ENCODE data around the gene TRABD2B. TPM values are rescaled to one million over a fixed set of nuclear protein-coding genes. Genes with fewer than 3 reads are reported as not detected.

The TRABD2B gene
- total RNA-seq, 4 donors from 2014 or later: 0.63 to 3.1 (median 1.7) TPM

DNA sequence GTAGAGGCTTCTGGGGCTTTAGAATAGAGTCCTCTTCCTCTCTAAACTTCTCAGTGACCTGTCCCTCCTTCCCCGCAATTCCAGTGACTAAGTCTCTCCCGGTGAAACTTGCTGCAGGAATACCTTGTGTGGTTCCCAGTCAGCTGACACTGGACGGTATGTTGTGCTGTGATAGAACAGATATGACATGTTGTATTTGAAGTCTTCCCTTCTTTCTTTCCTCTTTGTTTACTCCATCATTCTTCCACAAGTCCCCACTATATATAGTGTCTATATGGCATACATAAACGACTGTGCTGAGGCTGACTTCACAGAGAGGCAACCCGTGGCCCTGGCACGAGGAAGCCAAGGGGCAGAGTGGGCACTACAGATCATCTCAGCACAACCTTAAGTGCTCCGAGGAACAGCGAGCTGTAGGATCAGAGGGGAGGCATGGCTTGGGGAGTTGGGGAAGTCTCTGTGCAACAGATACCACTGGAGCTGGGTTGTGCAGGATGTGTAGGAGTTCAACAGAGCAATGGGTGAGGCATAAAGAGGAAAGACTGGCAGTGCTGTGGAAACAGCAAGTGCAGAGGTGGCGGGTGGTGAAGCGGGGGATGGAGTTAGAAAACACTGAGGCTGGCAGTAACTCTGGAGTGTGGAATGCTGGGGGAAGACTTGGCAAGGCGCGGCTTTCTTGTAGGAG lies 237.8 kb downstream of the TRABD2B start:
- DNase-seq (ENCODE audit: low spot score in 2 of 2): peak in 1 of 2 donors; percentile 67
- TF ChIP-seq POLR2A (IDR thresholded peaks at IDR 0.05): no peak
- no peak overlapping the region for H3K4me3 ChIP-seq (ENCODE audit: low read depth, poor library complexity, severe bottlenecking)
- WGBS, 2 donors: 87 to 92% methylated on average over 12 of the region's 12 CpGs
- intact Hi-C loops (cut with DNase I; ENCODE audit: low total_unique reads): no loop called here

DNA sequence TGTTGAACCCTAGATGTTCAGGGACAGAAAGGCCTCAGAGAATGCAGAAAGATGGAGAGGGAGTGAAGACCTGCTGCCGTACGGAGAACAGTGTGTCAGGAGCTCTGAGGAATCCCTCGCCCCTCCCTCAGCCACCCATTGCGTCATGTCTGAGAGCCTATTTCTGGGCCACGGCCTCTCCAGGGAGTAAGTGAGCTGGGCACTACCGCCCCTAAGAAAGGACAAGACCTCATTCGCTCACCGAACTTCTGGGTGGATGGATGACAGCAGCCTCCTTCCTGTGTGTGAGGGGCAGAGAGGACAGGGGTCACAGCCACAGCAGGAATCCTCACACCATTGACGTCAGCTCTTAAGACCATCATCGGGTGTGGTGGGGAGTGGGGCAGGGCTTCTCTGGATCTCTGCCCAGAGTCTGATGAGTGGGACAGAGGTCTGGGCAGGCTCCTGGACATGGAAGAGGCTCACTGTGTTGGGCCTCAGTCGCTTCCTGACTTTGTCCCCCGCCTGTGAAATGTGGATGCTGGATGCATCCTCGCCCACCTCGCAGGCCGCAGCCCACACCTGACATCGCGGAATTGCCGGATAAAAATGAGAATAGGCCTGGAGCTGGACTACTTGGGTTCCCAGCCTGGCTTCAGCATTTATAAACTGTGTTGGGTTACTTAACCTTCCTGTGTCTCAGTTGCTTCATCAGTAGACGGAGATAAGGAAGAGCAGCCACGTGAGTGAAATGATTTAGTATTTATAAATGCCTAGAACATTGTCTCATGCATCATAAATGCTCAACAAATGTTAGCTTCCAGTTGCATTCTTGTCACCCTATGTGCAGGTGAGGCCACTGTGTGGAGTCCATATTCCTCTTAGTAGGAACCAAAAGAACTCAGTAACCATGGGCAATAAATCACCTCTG lies 238.6 kb downstream of the TRABD2B start:
- H3K4me3 ChIP-seq (ENCODE audit: low read depth, poor library complexity, severe bottlenecking): no peak overlapping the region
- 77 to 82% methylated on average over 16 to 20 of the region's 20 CpGs for WGBS, 2 donors
- intact Hi-C loops (cut with DNase I; ENCODE audit: low total_unique reads): no loop called here
- DNase-seq (ENCODE audit: low spot score in 2 of 2): peak in 1 of 2 donors; percentile 84
- TF ChIP-seq, protein P1, sequence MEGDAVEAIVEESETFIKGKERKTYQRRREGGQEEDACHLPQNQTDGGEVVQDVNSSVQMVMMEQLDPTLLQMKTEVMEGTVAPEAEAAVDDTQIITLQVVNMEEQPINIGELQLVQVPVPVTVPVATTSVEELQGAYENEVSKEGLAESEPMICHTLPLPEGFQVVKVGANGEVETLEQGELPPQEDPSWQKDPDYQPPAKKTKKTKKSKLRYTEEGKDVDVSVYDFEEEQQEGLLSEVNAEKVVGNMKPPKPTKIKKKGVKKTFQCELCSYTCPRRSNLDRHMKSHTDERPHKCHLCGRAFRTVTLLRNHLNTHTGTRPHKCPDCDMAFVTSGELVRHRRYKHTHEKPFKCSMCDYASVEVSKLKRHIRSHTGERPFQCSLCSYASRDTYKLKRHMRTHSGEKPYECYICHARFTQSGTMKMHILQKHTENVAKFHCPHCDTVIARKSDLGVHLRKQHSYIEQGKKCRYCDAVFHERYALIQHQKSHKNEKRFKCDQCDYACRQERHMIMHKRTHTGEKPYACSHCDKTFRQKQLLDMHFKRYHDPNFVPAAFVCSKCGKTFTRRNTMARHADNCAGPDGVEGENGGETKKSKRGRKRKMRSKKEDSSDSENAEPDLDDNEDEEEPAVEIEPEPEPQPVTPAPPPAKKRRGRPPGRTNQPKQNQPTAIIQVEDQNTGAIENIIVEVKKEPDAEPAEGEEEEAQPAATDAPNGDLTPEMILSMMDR (IDR thresholded peaks at IDR 0.05): no peak
- TF ChIP-seq POLR2A (IDR thresholded peaks at IDR 0.05): no peak

DNA sequence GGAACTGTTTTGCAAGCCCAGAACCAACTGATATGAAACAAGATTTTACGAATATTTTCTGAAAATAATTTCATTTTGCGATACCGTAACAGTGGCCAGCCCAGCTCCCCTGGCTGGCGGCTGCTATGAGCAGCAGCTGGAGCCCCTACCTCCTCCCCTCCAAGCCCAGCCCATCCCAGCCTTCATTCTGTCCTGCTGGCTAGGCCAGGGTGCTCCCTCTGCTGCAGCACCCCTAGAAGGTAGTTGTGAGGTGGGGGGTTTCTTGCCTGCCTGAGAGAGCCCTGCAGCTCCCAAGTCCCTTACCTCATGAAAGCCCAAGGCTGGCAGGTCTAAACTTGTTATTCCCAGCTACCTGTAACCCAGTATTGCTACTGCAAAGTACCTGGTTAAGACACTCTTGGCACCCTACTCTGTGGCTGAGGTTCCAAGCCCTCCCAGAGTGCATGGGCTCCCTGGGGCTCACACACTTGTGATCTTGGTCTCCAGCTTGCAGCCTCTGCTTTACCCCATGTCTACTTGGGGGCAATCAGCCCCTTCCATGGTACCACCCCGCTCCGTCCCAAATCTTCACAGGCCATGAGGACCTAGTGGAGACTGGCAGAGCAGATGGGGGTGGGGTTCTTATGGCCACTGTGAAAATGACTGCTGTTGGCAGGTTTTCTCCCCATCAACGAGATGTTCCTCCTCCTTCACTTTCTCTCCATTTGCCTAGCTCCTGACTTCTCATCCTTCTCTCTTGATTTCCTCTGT lies 239.8 kb downstream of the TRABD2B start:
- 83 to 87% methylated on average over 7 of the region's 7 CpGs for WGBS, 2 donors
- intact Hi-C loops (cut with DNase I; ENCODE audit: low total_unique reads): no loop called here
- no peak overlapping the region for H3K4me3 ChIP-seq (ENCODE audit: low read depth, poor library complexity, severe bottlenecking)
- no peak for TF ChIP-seq POLR2A (IDR thresholded peaks at IDR 0.05)
- TF ChIP-seq, protein P1 (IDR thresholded peaks at IDR 0.05): no peak
- peak in 1 of 2 donors; percentile 70 for DNase-seq (ENCODE audit: low spot score in 2 of 2)

DNA sequence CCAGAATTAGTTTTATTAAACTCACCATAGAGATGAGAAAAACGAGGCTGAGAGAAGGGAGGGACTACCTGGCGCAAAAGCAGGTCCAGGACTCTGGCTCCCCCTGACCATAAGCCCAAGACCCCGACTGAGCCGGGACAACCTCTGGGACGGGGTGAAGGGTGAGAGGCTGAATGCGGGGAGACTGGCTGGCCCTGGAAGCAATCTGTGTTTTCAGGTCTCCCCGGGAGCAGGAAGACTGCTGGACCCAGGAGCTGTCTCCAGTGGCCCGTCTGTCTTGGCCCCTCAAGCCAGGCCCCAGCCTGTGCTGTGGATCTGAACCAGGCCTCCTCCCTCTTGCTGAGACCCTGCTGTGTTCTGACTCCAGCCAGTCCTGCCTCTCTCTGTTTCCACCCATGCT lies 240.8 kb downstream of the TRABD2B start:
- intact Hi-C loops (cut with DNase I; ENCODE audit: low total_unique reads): no loop called here
- DNase-seq (ENCODE audit: low spot score in 2 of 2): peak in 1 of 2 donors; percentile 73
- TF ChIP-seq, protein P1 (IDR thresholded peaks at IDR 0.05): no peak
- no peak for TF ChIP-seq POLR2A (IDR thresholded peaks at IDR 0.05)
- H3K4me3 ChIP-seq (ENCODE audit: low read depth, poor library complexity, severe bottlenecking): no peak overlapping the region
- WGBS, 2 donors: 87 to 91% methylated on average over 8 of the region's 8 CpGs

DNA sequence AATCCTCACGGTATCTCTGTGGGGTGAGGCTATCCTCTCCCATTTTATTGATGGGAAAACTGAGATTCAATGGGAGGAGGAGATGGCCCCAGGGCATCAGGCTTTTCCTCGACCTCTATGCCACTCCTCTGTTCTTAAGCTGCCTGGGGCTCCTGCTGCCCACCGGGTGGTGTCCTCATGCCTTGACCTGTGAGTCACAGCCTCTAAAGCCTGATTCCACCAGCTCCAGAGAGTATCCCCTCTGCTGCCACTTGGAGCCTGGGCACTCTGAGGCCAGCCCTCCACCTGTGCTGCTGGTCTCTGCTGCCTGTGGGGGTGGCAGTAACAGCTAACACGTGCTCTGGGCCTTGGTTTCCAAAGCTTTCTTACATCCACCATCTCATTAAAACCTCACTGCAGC lies 241.2 kb downstream of the TRABD2B start:
- peak in 1 of 2 donors; percentile 52 for DNase-seq (ENCODE audit: low spot score in 2 of 2)
- no peak overlapping the region for H3K4me3 ChIP-seq (ENCODE audit: low read depth, poor library complexity, severe bottlenecking)
- intact Hi-C loops (cut with DNase I; ENCODE audit: low total_unique reads): no loop called here
- TF ChIP-seq, protein P1 (IDR thresholded peaks at IDR 0.05): no peak
- 63 to 68% methylated on average over 4 of the region's 4 CpGs for WGBS, 2 donors

Data from lower leg skin (tissue), 4 donors.